ENCODE measurements around the gene SERGEF.
"Not testable (repeated sequence)": the region's sequence is repeated elsewhere in the genome, so short reads cannot be mapped to it uniquely, and the experiment has no call there.

SERGEF gene

GRCh38 chr11:18000760-18001159 lies 12.1 kb downstream of the SERGEF start:
- DNase-seq (ENCODE audit: low read depth in 1 of 2, low spot score in 1 of 2): no peak

DNA sequence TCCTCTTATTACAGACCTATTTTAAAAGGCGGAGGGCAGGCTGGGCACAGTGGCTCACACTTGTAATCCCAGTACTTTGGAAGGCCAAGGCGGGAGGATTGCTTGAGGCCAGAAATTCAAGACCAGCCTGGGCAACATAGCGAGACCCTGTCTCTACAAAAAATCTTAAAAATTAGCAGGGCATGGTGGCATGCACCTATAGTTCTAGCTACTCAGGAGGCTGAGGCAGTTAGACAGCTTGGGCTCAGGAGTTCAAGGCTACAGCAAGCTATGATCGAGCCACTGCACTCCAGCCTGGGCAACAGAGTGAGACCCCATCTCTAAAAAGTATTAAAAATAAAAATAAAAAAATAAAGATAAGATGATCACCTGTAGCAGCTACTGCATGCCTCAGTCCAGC lies 12.7 kb downstream of the SERGEF start:
- not testable (repeated sequence) for DNase-seq (ENCODE audit: low read depth in 1 of 2, low spot score in 1 of 2)

- no peak for DNase-seq (ENCODE audit: low read depth in 1 of 2, low spot score in 1 of 2)
These were observed 19.9 kb downstream of the SERGEF start for GRCh38 chr11:17992916-17993315.

DNA sequence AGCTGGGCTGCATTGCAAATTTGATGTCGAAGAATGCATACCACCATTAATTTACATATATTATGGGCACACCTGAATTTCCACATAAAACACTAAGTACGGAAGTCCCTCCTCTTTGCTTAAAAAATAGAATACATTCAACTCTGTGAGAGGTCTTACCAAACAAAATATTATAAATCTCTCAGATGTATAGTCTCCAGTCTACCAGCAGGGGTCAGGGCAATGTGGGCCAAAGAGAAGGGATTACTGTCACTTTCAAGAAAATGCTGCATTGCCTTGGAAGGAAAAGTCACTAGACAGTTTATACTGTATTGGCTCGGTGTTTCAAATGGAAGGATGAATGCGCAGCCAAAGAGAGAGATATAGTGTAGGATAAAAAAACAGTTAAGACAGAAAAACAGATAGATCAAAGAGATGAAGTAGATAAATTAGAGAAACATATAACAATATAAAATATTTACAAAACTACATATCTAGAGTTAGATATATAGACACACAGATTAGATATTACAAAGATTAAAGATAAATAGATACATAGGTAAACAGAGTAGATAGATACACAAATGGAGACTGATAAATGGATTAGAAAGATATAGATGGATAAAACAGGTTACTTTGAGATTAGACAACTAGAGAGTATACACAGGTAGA lies 20.9 kb downstream of the SERGEF start:
- DNase-seq (ENCODE audit: low read depth in 1 of 2, low spot score in 1 of 2): no peak

DNA sequence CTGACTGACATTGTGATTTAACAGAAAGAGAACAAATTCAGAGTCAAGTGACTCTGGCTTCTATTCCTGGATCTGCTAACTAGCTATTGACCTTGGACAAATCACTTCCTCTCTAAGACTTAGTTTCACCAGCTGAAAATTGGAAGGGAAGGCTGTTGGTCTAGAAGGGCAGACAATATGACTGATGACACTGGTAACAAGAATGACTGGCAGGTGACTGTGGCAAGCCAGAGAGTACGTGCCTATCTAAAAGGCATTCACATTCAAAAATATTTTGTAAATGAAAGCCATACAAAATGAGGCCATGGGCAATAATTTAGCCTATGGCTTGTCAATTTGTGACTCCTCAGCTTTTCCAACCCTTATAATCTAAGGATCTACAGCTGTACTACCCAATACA lies 23.5 kb downstream of the SERGEF start:
- no peak for DNase-seq (ENCODE audit: low read depth in 1 of 2, low spot score in 1 of 2)

- no peak for DNase-seq (ENCODE audit: low read depth in 1 of 2, low spot score in 1 of 2)
These were observed 24.4 kb downstream of the SERGEF start for GRCh38 chr11:17988465-17988864.

- DNase-seq (ENCODE audit: low read depth in 1 of 2, low spot score in 1 of 2): no peak
These were observed 25.0 kb downstream of the SERGEF start for GRCh38 chr11:17987826-17988225.

DNA sequence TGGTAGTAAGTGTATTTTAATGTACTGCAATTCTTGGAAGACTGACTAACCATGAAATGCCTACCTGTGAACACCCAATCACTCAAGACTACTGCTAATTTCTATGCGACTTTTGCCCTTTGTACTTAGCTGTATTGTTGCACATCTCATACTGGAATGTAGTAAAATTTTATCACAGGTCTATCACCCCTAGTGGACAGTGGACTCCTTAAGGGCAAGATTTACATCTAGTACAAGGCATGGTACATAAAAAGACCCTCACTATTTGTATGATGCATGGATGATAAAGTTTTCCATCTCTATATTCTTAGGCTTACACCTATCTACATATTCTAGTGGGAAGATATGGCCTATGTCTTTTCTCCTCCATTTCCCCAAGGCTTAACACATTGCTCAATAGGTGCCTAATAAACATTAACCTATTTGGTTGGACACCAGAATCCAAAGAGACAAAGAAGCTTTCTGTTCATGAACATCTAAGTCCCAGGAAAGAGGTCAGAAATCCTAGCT lies 26.1 kb downstream of the SERGEF start:
- no peak for DNase-seq (ENCODE audit: low read depth in 1 of 2, low spot score in 1 of 2)

GRCh38 chr11:17986007-17986710 lies 26.7 kb downstream of the SERGEF start:
- no peak for DNase-seq (ENCODE audit: low read depth in 1 of 2, low spot score in 1 of 2)

- no peak for DNase-seq (ENCODE audit: low read depth in 1 of 2, low spot score in 1 of 2)
These were observed 27.3 kb downstream of the SERGEF start for GRCh38 chr11:17985517-17985916.

DNA sequence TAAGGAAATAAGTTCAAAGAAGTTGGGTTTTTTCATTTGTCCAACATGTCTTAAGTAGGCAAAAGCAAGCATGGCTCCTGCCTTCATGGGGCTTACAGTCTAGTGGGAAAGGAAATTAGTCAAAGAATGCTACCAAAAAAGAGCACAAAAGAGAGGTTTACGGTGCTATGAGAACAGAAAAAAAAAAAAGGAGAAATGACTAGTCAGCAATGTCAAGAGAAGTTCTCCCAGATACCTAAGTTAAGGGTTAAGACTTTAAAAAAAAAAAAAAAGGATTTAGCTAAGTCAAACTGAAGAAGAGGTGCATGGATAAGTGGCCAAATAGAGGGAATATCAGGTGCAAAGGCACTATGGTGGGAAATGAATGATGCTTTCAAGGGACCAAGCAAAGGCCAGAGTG lies 29.3 kb downstream of the SERGEF start:
- DNase-seq (ENCODE audit: low read depth in 1 of 2, low spot score in 1 of 2): no peak

- DNase-seq (ENCODE audit: low read depth in 1 of 2, low spot score in 1 of 2): no peak
These were observed 33.0 kb downstream of the SERGEF start for GRCh38 chr11:17979770-17980371.

GRCh38 chr11:17978553-17979287 lies 34.1 kb downstream of the SERGEF start:
- DNase-seq (ENCODE audit: low read depth in 1 of 2, low spot score in 1 of 2): no peak

GRCh38 chr11:17976651-17977050 lies 36.2 kb downstream of the SERGEF start:
- no peak for DNase-seq (ENCODE audit: low read depth in 1 of 2, low spot score in 1 of 2)

- DNase-seq (ENCODE audit: low read depth in 1 of 2, low spot score in 1 of 2): no peak
These were observed 38.6 kb downstream of the SERGEF start for GRCh38 chr11:17974246-17974645.

DNA sequence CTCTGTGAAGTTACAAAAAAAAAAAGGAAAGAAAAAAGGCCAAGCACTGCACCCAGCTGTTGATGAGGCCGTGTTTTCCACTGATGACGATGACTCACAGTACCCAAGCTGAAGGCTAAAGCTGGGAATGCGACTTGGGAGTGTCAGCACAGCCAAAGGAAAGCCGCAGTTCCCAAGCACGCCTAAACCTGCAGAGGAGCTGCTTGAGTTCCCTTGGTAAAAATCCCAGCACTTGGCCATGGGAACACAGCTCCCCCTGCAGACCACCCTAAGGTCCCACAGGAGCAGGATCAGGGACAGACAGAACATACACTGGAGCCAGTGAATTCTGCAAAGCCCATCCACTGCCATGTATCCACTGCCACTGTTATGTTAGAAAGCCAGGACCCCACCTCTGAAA lies 39.9 kb downstream of the SERGEF start:
- DNase-seq (ENCODE audit: low read depth in 1 of 2, low spot score in 1 of 2): no peak

GRCh38 chr11:17968206-17968605 lies 44.6 kb downstream of the SERGEF start:
- no peak for DNase-seq (ENCODE audit: low read depth in 1 of 2, low spot score in 1 of 2)

GRCh38 chr11:17967661-17968060 lies 45.2 kb downstream of the SERGEF start:
- no peak for DNase-seq (ENCODE audit: low read depth in 1 of 2, low spot score in 1 of 2)

DNA sequence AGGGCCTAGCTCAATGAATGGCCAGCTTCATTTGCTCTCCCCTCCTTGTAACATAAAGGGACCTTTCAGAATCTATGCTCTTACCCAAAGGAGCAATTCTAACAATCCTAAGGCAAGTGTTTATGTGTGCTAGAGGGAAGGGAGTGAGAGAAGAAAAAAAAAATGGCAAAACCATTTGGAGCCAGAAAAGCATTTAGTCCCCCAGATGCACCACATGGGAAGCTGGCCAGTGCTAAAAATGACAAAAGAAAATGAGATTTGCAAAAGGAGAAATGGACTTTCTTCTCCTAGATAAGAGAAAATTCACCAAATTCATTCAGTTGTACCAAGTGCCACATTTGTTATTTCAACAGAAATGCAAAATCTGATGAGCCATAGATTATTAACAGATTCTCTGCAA lies 52.8 kb downstream of the SERGEF start:
- no peak for DNase-seq (ENCODE audit: low read depth in 1 of 2, low spot score in 1 of 2)

DNA sequence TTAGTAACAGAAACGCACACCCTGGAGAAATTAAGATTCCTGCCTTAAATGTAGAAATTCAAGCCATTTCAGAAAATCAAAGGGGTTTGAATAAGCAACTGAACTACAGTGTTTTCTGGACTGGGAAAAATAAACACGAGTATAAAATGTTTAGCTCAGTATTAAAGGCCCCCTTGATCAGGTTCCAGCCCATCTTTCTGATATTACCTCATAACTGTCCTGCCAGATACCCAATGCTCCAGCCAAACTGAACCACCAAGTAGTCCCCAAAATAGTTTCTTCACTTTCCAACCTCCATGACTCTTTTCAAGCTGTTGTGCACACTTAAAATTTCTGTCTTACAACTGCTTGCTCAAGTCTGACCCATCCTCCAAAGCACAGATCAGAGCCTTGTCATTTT lies 54.4 kb downstream of the SERGEF start:
- DNase-seq (ENCODE audit: low read depth in 1 of 2, low spot score in 1 of 2): no peak

DNA sequence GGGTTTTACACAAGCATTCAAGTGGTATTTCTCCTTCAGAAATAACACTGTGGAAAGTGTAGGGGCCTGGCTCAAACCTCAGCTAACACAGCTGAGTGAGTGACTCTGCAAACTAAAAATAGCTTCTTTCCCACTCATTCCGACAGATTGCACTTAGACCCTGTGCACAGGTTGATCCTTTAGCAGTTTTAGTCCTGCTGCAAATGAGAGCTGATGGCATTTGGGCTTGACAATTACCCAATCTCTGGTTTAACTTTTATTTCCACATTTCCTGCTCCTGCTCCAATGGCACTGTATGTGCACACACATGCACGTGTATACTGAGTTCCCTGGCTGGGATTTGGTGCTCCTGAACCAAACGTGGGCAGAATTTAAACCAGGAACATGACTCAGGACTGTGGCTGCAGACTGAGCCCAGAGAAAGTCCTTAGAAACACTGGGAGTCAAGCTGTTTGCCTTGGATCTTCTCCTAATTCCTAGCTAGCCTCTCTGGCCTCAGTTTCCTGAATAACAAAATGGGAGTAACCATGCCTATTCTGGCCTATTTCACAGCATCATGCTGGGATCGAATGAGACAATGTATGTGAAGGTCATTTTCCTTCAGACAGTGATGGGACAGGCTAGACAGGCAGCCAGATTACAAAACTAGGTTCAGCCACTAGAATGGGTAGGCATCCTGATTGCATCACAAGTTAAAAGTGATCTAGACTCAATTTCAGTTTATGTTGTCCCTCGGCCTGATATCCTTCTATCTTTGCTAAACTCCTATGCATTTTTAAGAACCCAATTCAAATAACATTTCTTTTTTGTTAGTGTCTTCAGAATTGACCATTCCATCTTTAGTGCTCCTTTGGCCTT lies 58.2 kb downstream of the SERGEF start:
- DNase-seq (ENCODE audit: low read depth in 1 of 2, low spot score in 1 of 2): no peak
